Chondrocyte (in vitro differentiated cells): ENCODE data around the gene CLIC5. TPM values are rescaled to one million over a fixed set of nuclear protein-coding genes. Genes with fewer than 3 reads are reported as not detected.

Experiments used
- DNase-seq: peaks from one replicate; pipeline ENCODE4 v3.0.0; 2021; ENCODE audit warnings: mixed read lengths, low spot score
- H3K27ac Mint-ChIP-seq: one replicate; pipeline ENCODE4 v1.8.0; 2021; ENCODE audit warnings: mild to moderate bottlenecking, moderate library complexity, mixed read lengths; ENCODE audit not compliant: unreplicated experiment
- H3K27me3 Mint-ChIP-seq: 2 replicates; pipeline ENCODE4 v1.8.0; 2021; ENCODE audit warnings: low read depth, mixed read lengths
- H3K36me3 Mint-ChIP-seq: 2 replicates; pipeline ENCODE4 v1.8.0; 2021; ENCODE audit warnings: low read depth, mixed read lengths
- H3K4me1 Mint-ChIP-seq: 2 replicates; pipeline ENCODE4 v1.8.0; 2021; ENCODE audit warnings: low read depth, mild to moderate bottlenecking, mixed read lengths
- H3K4me3 Mint-ChIP-seq: one replicate; pipeline ENCODE4 v1.8.0; 2021; ENCODE audit warnings: mild to moderate bottlenecking, moderate library complexity, mixed read lengths; ENCODE audit not compliant: unreplicated experiment
- H3K9me3 Mint-ChIP-seq: 2 replicates; pipeline ENCODE4 v1.8.0; 2021; ENCODE audit warnings: low read depth, mixed read lengths
- total RNA-seq: library from RNA; stranded (reverse); gene quantifications from 3 replicates; pipeline ENCODE4 v1.2.1, GENCODE V29; 2021
- TF ChIP-seq, protein P1 (sequence below): fragments of 200-600 bp; sonication (generic); IDR thresholded peaks from 2 replicates; pipeline ENCODE4 v1.5.0; 2021; ENCODE audit warnings: antibody characterized with exemption, mild to moderate bottlenecking, moderate library complexity

Gene CLIC5
- total RNA-seq, 1 donor from 2014 or later: not detected

DNA sequence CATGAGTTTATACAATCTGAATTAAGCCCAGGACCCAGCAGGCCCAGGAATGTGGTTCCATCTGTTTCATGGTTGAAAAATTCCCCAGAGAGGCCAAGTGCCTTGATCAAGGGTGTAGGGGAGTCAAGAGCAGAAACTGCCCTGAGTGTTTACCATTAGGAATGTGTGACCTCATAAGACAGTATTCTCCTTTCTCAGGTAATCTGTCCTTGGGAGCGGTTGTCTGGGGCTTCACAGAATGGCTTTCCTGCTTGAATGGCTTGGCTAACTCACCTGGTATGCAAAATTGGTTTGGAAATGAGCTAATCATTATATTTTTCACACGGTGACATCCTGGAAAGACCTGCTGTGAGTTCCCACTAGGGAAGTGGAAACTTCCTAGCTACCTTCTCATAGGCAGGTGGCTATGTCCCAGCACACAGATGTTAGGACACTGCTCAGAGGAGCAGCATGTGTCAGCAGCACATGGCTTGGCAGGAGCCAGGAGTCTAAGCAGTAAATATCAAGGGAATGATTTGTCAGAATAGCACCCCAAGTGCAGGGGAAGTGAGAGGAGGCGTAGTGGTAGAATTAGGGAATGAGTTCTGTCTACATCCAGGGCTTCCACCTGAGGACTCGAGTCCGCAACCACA is 17.7 kb downstream of the CLIC5 start:
- H3K4me3 Mint-ChIP-seq: no peak overlapping the region
- peaks cover 12% of the 10 kb centered on the region for H3K27me3 Mint-ChIP-seq
- no peaks in the 10 kb centered on the region for H3K4me1 Mint-ChIP-seq
- DNase-seq: no peak
- no peaks in the 10 kb centered on the region for H3K9me3 Mint-ChIP-seq
- peaks cover 2% of the 10 kb centered on the region for H3K36me3 Mint-ChIP-seq
- TF ChIP-seq, protein P1, sequence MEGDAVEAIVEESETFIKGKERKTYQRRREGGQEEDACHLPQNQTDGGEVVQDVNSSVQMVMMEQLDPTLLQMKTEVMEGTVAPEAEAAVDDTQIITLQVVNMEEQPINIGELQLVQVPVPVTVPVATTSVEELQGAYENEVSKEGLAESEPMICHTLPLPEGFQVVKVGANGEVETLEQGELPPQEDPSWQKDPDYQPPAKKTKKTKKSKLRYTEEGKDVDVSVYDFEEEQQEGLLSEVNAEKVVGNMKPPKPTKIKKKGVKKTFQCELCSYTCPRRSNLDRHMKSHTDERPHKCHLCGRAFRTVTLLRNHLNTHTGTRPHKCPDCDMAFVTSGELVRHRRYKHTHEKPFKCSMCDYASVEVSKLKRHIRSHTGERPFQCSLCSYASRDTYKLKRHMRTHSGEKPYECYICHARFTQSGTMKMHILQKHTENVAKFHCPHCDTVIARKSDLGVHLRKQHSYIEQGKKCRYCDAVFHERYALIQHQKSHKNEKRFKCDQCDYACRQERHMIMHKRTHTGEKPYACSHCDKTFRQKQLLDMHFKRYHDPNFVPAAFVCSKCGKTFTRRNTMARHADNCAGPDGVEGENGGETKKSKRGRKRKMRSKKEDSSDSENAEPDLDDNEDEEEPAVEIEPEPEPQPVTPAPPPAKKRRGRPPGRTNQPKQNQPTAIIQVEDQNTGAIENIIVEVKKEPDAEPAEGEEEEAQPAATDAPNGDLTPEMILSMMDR: no peak
- H3K27ac Mint-ChIP-seq: no peak overlapping the region

DNA sequence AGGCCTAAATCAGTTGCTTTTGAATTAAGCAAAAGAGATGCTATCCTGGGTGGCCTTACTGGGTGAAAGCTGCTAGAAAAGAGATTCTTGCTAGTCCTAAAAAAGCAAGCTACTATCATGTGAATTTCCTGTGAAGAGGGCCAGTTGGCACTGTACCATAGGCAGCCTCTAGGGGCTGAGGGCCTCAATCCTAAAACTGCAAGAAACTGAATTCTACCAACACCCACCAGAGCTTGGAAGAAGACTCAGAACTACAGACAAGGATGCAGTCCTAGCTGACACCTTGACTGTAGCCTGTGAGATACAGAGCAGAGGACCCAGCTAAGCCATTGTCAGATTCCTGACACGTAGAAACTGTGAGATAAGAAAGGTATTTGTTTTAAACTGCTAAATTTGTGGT is 24.5 kb downstream of the CLIC5 start:
- DNase-seq: no peak
- no peak overlapping the region for H3K4me3 Mint-ChIP-seq
- peaks cover 8% of the 10 kb centered on the region for H3K4me1 Mint-ChIP-seq
- H3K27me3 Mint-ChIP-seq: peaks cover 6% of the 10 kb centered on the region
- H3K27ac Mint-ChIP-seq: no peak overlapping the region
- TF ChIP-seq, protein P1: peak; percentile 10
- H3K36me3 Mint-ChIP-seq: no peaks in the 10 kb centered on the region
- no peaks in the 10 kb centered on the region for H3K9me3 Mint-ChIP-seq

DNA sequence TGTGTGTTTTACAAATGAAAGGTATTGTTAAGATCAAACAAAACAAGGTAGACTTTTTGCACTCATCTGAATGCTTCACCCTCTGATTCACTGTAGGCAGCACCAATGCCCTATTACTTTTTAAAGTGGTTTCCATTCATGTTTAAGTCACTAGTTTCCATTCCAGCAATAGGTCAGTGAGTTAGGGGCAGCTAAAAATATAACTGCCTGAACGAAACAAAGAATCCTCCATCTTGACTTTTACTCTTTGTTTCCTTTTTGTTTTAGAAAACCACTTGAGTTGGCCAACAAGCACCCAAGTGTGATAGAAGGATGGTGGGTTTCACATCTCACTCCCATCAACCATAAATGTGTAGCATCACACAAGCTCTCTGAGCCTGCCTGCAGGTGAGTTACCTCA is 25.5 kb downstream of the CLIC5 start:
- TF ChIP-seq, protein P1: no peak
- Mint-ChIP-seq H3K36me3 (no peaks in the 10 kb centered on the region), H3K27me3 (peaks cover 6% of the 10 kb centered on the region), H3K4me3 (no peak overlapping the region), H3K9me3 (no peaks in the 10 kb centered on the region), H3K27ac (no peak overlapping the region), H3K4me1 (peaks cover 8% of the 10 kb centered on the region)
- no peak for DNase-seq

DNA sequence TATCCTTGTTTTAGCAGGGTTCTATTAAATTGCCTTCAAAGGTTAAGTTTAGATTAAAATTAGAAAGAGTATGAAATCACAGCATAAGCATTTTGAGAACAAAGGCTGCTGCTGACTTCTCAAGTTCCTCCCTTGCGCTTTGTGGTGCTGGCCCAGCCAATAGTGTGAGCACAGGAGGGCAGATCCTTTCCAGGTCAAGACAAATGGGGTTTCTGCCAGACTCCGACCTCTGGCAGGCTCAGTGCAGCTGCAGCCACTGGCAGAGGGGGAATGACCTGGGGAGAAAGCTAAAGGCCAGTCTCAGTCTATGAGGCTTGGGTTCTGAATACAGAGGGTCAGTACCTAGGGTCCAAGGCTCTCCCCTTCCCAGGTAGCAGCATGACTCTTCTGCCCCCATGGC is 27.0 kb downstream of the CLIC5 start:
- H3K36me3 Mint-ChIP-seq: no peaks in the 10 kb centered on the region
- no peaks in the 10 kb centered on the region for H3K9me3 Mint-ChIP-seq
- TF ChIP-seq, protein P1: no peak
- H3K4me1 Mint-ChIP-seq: peaks cover 8% of the 10 kb centered on the region
- peaks cover 4% of the 10 kb centered on the region for H3K27me3 Mint-ChIP-seq
- H3K4me3 Mint-ChIP-seq: no peak overlapping the region
- no peak overlapping the region for H3K27ac Mint-ChIP-seq
- no peak for DNase-seq

DNA sequence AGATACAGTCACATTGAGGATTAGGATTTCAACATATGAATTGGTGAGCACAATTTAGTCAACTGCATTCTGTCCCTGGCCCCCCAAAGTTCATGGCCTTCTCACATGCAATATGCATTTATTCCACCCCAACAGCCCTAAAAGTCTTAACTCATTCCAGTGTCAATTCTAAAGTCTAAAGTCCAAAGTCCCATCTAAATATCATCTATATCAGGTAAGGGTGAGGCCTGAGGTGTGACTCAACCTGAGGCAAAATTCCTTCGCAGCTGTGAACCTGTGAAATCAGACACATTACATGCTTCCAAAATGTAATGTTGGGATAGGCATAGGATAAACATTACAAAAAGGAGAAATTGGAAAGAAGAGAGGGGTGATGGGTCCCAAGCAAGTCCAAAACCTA is 27.8 kb downstream of the CLIC5 start:
- Mint-ChIP-seq H3K27ac (no peak overlapping the region), H3K4me3 (no peak overlapping the region), H3K9me3 (no peaks in the 10 kb centered on the region), H3K4me1 (peaks cover 8% of the 10 kb centered on the region), H3K27me3 (peaks cover 4% of the 10 kb centered on the region), H3K36me3 (peaks cover under 1% of the 10 kb centered on the region)
- TF ChIP-seq, protein P1: no peak
- no peak for DNase-seq
